Activated CD4-positive, alpha-beta memory T cell treated with anti-CD3 and anti-CD28 coated beads, Interleukin-2, amount 10 ng/mL, durations not matched to agents 7 days and 5 days (primary cell): ENCODE results near the gene DGAT2. TPM values are rescaled to one million over a fixed set of nuclear protein-coding genes. Genes with fewer than 3 reads are reported as not detected.

Source experiments
- CTCF ChIA-PET: fragments of 350-600 bp; sonication (Branson Sonifier 250); formaldehyde crosslinking; loops from one replicate; lab custom pipeline; 2021; ENCODE audit warnings: antibody characterized with exemption, inconsistent platforms; lab: Charles Lee
- POLR2A ChIA-PET: fragments of 350-600 bp; sonication (Branson Sonifier 250); formaldehyde crosslinking; loops from one replicate; lab custom pipeline; 2021; ENCODE audit warnings: antibody characterized with exemption; lab: Charles Lee
- DNase-seq: peaks from one replicate; pipeline ENCODE4 v3.0.0-alpha.2; 2020
- H3K27ac Mint-ChIP-seq: one replicate; pipeline ENCODE4 v1.8.0; 2021; ENCODE audit warnings: mild to moderate bottlenecking, mixed read lengths
- H3K27me3 Mint-ChIP-seq: one replicate; pipeline ENCODE4 v1.8.0; 2021; ENCODE audit warnings: mixed read lengths
- H3K36me3 Mint-ChIP-seq: one replicate; pipeline ENCODE4 v1.8.0; 2021; ENCODE audit warnings: low read depth, mixed read lengths
- H3K4me1 Mint-ChIP-seq: one replicate; pipeline ENCODE4 v1.8.0; 2021; ENCODE audit warnings: mixed read lengths
- H3K4me3 Mint-ChIP-seq: one replicate; pipeline ENCODE4 v1.8.0; 2021; ENCODE audit warnings: mild to moderate bottlenecking, mixed read lengths
- H3K9me3 Mint-ChIP-seq: one replicate; pipeline ENCODE4 v1.8.0; 2021; ENCODE audit warnings: mixed read lengths
- total RNA-seq, 2 experiments: library from RNA; stranded (reverse); gene quantifications; one replicate each; pipeline ENCODE4 v1.2.3, GENCODE V29; 2021

DGAT2 gene
- total RNA-seq, 2 experiments from 2014 or later, result 1.4 to 1.5 TPM

- H3K4me1 Mint-ChIP-seq, result peaks cover 4% of the 10 kb centered on the region
- CTCF ChIA-PET, result no interaction called here
- POLR2A ChIA-PET, result no interaction called here
- H3K4me3 Mint-ChIP-seq, result no peak overlapping the region
- peaks cover 8% of the 10 kb centered on the region for H3K36me3 Mint-ChIP-seq
- H3K9me3 Mint-ChIP-seq, result no peaks in the 10 kb centered on the region
- H3K27ac Mint-ChIP-seq, result no peak overlapping the region
- no peaks in the 10 kb centered on the region for H3K27me3 Mint-ChIP-seq
- no peak for DNase-seq
These were observed 66.2 kb downstream of the DGAT2 start for GRCh38 chr11:75834728-75835127.

- Mint-ChIP-seq H3K4me1 (peaks cover 4% of the 10 kb centered on the region), H3K27me3 (no peaks in the 10 kb centered on the region), H3K9me3 (no peaks in the 10 kb centered on the region), H3K4me3 (no peak overlapping the region), H3K36me3 (peaks cover 7% of the 10 kb centered on the region), H3K27ac (no peak overlapping the region)
- DNase-seq, result no peak
- ChIA-PET POLR2A (no interaction called here), CTCF (interaction anchor here (1.2 kb wide), 1 partner anchor 33 kb away, joined by 3 read pairs; no protein-coding TSS in a partner anchor)
These were observed 67.8 kb downstream of the DGAT2 start for GRCh38 chr11:75836417-75836816.

- Mint-ChIP-seq H3K27me3 (no peaks in the 10 kb centered on the region), H3K4me1 (peaks cover 4% of the 10 kb centered on the region), H3K27ac (no peak overlapping the region), H3K36me3 (peaks cover 6% of the 10 kb centered on the region), H3K4me3 (no peak overlapping the region), H3K9me3 (no peaks in the 10 kb centered on the region)
- ChIA-PET CTCF (interaction anchor here (1.3 kb wide), 1 partner anchor 29 kb away, joined by 4 read pairs; no protein-coding TSS in a partner anchor), POLR2A (no interaction called here)
- no peak for DNase-seq
These were observed 71.3 kb downstream of the DGAT2 start for GRCh38 chr11:75839851-75840250.

GRCh38 chr11:75840522-75840921, 71.9 kb downstream of the DGAT2 start:
- CTCF ChIA-PET, result interaction anchor here (1.4 kb wide), 1 partner anchor 11 kb away, joined by 4 read pairs; no protein-coding TSS in a partner anchor

GRCh38 chr11:75841739-75842138, 73.2 kb downstream of the DGAT2 start:
- Mint-ChIP-seq H3K4me1 (no peaks in the 10 kb centered on the region), H3K9me3 (no peaks in the 10 kb centered on the region)
- POLR2A ChIA-PET, result no interaction called here

More at GRCh38 chr11:75840522-75840921, 71.9 kb downstream of the DGAT2 start:
- Mint-ChIP-seq H3K27me3 (no peaks in the 10 kb centered on the region), H3K4me1 (peaks cover 4% of the 10 kb centered on the region), H3K9me3 (no peaks in the 10 kb centered on the region), H3K27ac (no peak overlapping the region), H3K36me3 (peaks cover 6% of the 10 kb centered on the region), H3K4me3 (no peak overlapping the region)
- POLR2A ChIA-PET, result no interaction called here
- no peak for DNase-seq

GRCh38 chr11:75845324-75845723, 76.7 kb downstream of the DGAT2 start:
- Mint-ChIP-seq H3K36me3 (no peaks in the 10 kb centered on the region), H3K4me3 (no peak overlapping the region), H3K27me3 (no peaks in the 10 kb centered on the region), H3K27ac (no peak overlapping the region), H3K9me3 (no peaks in the 10 kb centered on the region), H3K4me1 (peaks cover 1% of the 10 kb centered on the region)
- no peak for DNase-seq
- ChIA-PET POLR2A (no interaction called here), CTCF (interaction anchor here (0.8 kb wide), 1 partner anchor 21 kb away, joined by 3 read pairs; no protein-coding TSS in a partner anchor)

More at GRCh38 chr11:75841739-75842138, 73.2 kb downstream of the DGAT2 start:
- no peak for DNase-seq
- CTCF ChIA-PET, result interaction anchor here (1.4 kb wide), 1 partner anchor 9 kb away, joined by 4 read pairs; no protein-coding TSS in a partner anchor
- Mint-ChIP-seq H3K4me3 (no peak overlapping the region), H3K27ac (no peak overlapping the region), H3K36me3 (peaks cover 6% of the 10 kb centered on the region), H3K27me3 (no peaks in the 10 kb centered on the region)

DNA sequence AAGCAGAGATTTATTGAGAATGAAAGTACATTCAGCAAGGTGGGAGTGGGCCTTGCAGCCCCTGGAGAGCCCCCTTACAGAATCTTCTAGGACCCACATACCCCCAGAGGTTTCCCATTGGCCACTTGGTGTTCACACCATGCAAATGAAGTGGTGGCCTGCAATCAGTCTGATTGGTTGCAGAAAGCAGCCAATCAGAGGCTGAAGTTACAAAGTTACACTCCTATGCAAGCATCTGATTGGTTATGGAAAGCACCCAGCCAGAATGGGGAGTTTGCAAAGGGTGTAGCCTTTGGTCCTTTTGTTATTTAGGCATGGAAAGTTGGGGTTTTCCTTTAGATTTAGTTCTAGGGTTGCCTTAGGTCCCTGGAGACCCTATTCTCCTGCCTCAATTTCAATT, 81.3 kb downstream of the DGAT2 start:
- H3K9me3 Mint-ChIP-seq, result no peaks in the 10 kb centered on the region
- no peaks in the 10 kb centered on the region for H3K27me3 Mint-ChIP-seq
- H3K4me1 Mint-ChIP-seq, result peaks cover 3% of the 10 kb centered on the region
- DNase-seq, result no peak
- H3K36me3 Mint-ChIP-seq, result no peaks in the 10 kb centered on the region
- H3K4me3 Mint-ChIP-seq, result no peak overlapping the region
- ChIA-PET CTCF (no interaction called here), POLR2A (no interaction called here)
- no peak overlapping the region for H3K27ac Mint-ChIP-seq

DNA sequence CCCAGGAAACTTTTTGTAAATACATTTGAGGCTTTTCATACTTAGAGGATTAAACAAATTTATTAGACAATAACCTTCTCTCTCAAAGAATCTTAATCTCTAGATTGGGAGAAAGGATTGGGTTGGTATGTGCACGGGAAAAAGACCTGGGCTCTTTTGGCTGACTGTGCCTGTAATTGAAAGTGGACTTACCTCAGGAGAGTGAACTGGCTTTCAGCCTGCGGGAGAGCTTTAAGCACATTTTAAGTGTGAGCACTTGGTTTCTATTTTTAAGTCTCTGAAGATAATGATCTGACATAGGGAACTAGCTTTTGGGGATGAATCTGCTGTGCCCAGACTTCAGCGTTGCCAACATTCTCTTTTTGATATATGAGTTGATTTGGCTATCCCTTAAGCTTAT, 82.2 kb downstream of the DGAT2 start:
- H3K27ac Mint-ChIP-seq, result no peak overlapping the region
- no peaks in the 10 kb centered on the region for H3K36me3 Mint-ChIP-seq
- H3K9me3 Mint-ChIP-seq, result no peaks in the 10 kb centered on the region
- CTCF ChIA-PET, result interaction anchor here (0.6 to 1.3 kb wide), 3 partner anchors 10 to 49 kb away, joined by 3 to 4 read pairs (median 3); no protein-coding TSS in a partner anchor
- no peaks in the 10 kb centered on the region for H3K27me3 Mint-ChIP-seq
- H3K4me3 Mint-ChIP-seq, result no peak overlapping the region
- H3K4me1 Mint-ChIP-seq, result peaks cover 3% of the 10 kb centered on the region
- POLR2A ChIA-PET, result no interaction called here
- no peak for DNase-seq

Other genes with a start within 250 kb of the DGAT2 start
- gene GDPD5, start 242.8 kb upstream of the DGAT2 start, total RNA-seq, result 100 to 1,000 TPM; 107 to 109 TPM
- 10 to 100 TPM; 12.2 to 13.3 TPM for gene SERPINH1, start 206.5 kb upstream of the DGAT2 start, total RNA-seq
- gene MAP6, start 99.7 kb upstream of the DGAT2 start, total RNA-seq, result 1 to 10 TPM; 1.5 to 1.6 TPM
- gene MOGAT2, start 50.9 kb upstream of the DGAT2 start, total RNA-seq, result not detected
- 10 to 100 TPM; 18.2 to 19.9 TPM for gene UVRAG, start 46.4 kb downstream of the DGAT2 start, total RNA-seq